Measurements from ENCODE around the gene CASP2.
A peak's percentile ranks its signal among the peaks of the same experiment; 100 is the strongest.

Gene CASP2

GRCh38 chr7:143287935-143288826 lies at the start of gene CASP2:
TSS of gene CASP2 (plus strand) at chr7:143288351. CDS start at chr7:143288456, 105 bp downstream.
- peak; percentile 100 for DNase-seq (ENCODE audit: low spot score)

DNA sequence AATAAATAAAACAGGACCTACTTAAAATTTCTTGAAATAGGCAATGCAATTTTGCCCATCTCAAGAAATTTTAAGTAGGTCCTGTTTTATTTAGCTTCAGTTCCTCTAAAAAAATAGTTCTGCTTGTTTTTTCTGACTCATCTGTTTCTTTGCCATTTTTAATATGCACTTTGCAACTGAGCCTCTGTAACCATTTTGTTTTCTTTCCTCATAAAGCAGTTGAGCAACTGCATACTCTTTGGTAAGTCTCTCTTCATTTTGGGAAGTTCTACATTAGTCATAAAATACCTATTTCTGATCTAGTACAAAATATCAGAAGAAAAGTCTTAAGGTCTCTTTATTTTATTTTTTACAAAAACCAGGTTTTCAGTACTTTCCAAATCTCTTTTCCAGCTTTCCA lies 48.3 kb upstream of the CASP2 start:
- peak; percentile 31 for DNase-seq (ENCODE audit: low spot score)

DNA sequence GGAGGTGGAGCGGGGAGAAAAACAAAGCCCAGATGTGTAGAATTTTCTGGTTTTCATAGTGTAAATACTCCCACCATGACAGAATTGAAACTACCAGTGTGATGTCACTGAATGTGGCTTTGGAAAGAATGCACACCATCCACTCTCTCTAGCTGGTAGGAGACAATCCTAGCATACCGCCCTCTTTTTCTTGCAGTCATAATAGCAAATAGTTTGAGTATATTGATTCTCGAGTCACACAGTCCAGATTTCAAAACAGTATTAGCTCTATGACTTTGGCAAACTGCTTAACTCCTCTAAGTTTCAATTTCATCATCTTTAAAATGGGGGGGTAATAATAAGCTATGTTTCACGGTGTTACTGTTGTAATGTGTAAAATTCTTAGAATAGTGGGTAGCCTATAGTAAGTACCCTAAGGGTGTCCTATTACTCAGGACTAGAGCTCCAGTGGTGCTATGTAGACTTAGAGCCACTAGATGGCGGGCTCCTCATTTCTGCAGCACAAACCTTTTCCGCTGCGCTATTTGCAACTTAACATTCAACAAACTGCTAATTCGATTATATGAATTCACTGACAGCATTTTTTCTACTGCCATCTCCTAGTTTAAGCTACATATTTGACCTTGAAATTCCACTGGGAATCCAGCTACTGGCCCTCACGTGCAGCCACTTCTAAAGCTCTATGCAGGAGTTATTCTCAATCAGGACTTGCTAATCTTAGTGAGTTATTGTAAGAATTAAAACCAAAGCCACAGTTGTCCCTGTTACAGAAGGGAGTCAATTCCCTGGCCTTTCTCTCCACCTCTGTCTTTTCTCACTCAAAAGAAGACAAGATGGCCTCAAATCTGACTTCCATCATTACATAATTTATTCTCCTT lies 47.6 kb upstream of the CASP2 start:
- DNase-seq (ENCODE audit: low spot score): peak; percentile 67

- DNase-seq (ENCODE audit: low spot score): no peak
Measured at GRCh38 chr7:143242306-143242705, 45.8 kb upstream of the CASP2 start.

GRCh38 chr7:143243111-143243510 lies 45.0 kb upstream of the CASP2 start:
- no peak for DNase-seq (ENCODE audit: low spot score)

GRCh38 chr7:143243614-143244013 lies 44.5 kb upstream of the CASP2 start:
- DNase-seq (ENCODE audit: low spot score): no peak

- DNase-seq (ENCODE audit: low spot score): no peak
Measured at GRCh38 chr7:143244321-143244720, 43.8 kb upstream of the CASP2 start.

- peak; percentile 36 for DNase-seq (ENCODE audit: low spot score)
Measured at GRCh38 chr7:143245123-143245522, 43.0 kb upstream of the CASP2 start.

DNA sequence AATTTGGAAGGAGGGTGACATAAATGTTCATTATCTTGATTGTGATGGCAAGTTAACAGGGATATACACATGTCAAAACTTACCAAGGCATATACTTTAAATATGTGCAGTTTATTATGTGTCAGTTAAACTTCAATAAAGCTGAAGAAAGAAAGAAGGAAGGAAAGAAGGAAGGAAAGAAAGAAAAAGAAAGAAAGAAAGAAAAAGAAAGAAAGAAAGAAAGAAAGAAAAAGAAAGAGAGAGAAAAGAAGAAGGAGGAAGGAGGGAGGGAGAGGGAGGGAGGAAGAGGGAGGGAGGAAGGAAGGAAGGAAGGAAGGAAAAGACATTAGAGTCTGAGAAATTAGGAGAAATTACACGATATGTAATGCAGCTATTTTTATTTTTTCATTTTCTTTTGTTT lies 40.8 kb upstream of the CASP2 start:
- no peak for DNase-seq (ENCODE audit: low spot score)

DNA sequence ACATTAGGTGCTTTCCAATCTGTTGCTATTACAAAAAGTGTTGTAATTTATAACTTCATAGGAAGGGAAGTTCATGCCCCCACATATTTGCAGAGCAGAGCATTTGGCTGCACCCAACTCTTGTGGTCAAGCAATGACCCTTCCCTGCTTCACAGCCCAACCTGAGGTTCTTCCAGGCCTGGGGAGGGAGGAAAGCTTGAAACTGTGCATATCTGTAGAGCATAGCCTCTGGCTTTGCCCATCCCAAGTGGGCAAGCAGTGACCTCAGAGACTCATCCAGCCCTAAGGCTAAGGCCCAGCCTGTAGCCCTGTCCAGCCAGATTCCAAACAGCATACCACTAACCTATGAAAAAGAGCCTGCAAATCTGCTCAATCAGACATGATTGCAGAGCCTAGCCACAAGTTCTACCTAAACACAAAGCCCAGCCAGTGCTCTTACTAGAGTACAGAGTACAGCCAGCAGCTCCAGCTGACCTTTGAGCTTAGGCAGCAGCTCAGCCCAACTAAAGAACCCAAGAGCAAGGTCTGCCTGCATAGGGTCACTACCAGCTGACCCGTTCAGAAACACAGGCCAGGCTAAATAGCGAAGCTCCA lies 39.3 kb upstream of the CASP2 start:
- no peak for DNase-seq (ENCODE audit: low spot score)

DNA sequence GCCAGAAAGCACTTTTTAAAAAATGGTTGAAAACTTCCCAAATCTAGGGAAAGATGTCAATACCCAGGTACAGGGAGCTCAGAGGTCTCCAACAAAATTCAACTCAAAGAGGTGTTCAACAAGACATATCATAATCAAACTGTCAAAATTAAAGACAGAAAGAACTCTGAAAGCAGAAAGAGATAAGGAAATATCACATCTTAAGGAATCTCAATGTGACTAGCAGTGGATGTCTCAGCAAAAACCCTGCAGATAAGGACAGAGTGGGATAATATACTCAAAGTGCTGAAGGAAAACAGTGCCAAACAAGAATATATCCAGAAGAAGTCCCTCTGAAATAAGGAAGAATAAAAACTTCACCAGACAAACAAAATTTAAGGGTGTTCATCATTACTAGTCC lies 38.0 kb upstream of the CASP2 start:
- no peak for DNase-seq (ENCODE audit: low spot score)

DNA sequence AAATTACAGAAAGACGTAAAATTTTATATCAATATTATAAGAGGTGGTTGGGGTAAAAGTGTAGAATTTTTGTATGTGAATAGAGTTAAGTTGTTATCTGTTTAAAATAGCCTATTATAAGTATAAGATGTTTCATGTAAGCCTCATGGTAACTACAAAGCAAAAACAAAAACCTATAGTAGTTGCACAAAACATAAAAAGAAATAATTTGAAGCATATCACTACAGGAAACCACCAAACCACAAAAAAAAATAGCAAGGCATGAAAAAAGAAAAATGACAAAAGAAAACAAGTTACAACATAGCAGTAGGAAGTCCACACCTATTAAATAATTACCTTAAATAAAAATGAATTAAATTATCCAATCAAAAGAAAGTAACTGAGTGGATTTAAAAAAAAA lies 37.3 kb upstream of the CASP2 start:
- no peak for DNase-seq (ENCODE audit: low spot score)

DNA sequence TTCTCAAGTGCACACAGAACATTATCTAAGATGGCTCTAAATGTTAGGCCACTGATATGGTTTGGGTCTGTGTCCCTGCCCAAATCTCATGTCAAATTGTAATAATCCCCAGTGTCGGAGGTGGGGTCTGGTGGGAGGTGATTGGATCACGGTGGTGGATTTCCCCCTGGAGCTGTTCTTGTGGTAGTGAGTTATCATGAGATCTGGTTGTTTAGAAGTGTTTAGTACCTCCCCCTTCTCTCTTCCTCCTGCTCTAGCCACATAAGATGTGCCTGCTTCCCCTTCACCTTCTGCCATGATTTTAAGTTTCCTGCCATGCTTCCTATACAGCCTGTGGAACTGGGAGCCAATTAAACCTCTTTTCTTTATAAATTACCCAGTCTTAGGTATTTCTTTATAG lies 36.1 kb upstream of the CASP2 start:
- no peak for DNase-seq (ENCODE audit: low spot score)

DNA sequence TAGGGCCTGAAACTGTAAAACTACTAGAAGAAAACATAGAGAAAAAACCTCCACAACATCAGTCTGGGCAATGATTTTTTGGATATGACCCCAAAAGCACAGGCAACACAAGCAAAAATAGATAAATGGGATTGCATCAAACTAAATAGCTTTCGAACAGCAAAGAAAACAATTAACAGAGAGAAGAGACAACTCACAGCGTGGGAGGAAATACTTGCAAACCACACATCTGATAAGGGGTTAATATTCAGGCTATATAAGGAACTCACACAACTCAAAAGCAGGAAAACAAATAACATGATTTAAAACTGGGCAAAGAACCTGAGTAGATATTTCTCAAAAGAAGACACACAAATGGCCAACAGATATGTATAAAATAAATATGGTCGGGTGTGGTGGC lies 32.6 kb upstream of the CASP2 start:
- DNase-seq (ENCODE audit: low spot score): no peak

- DNase-seq (ENCODE audit: low spot score): no peak
Measured at GRCh38 chr7:143256325-143256724, 31.8 kb upstream of the CASP2 start.

DNA sequence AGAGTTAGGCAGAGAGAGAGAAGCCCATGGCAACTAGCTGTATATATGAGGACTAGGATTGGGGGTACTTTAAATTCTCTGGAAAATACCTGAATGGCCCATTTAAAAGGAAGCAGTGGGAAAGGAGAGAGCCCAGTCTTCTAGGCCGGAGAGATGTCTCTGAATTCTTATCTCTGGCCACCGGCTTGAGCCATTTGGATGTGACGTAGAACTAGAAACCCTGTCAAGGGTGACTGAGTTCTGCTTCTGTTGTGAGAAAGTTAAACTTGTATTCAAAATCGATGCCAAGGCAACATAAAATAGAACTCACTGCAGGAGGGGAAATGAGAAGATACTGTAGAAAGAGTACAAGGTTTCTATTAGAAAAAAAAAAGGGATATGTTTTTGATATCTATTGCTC lies 31.2 kb upstream of the CASP2 start:
- DNase-seq (ENCODE audit: low spot score): no peak

- no peak for DNase-seq (ENCODE audit: low spot score)
Measured at GRCh38 chr7:143257501-143257900, 30.6 kb upstream of the CASP2 start.

- no peak for DNase-seq (ENCODE audit: low spot score)
Measured at GRCh38 chr7:143258831-143259230, 29.3 kb upstream of the CASP2 start.

- DNase-seq (ENCODE audit: low spot score): no peak
Measured at GRCh38 chr7:143259765-143260164, 28.4 kb upstream of the CASP2 start.

GRCh38 chr7:143261901-143262300 lies 26.2 kb upstream of the CASP2 start:
- DNase-seq (ENCODE audit: low spot score): no peak

- peak; percentile 89 for DNase-seq (ENCODE audit: low spot score)
Measured at GRCh38 chr7:143263266-143264195, 24.6 kb upstream of the CASP2 start, which contains the start of gene GSTK1. TSS of gene GSTK1 (plus strand) at chr7:143263441. CDS start at chr7:143263514, 73 bp downstream.

All from AG08395 (cell line).